Measurements from ENCODE around the gene ABCC4.

ABCC4 gene

DNA sequence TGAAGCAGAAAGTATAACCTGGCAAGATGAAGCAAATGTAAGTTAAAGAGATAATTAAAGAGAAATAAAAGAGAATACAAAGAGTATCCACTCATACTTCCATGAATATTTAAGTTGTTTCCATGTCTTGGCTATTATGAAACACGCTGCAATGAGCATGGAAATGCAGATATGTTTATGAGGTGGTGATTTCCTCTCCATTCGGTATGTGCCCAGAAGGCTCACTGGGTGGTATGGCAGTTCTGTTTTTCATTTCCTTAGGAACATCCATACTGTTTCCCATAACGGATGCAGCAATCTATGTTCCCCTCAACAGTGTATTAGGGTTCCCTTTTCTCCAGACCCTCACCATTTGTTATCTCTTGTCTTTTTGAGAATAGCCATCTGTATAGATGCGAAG, 316.3 kb downstream of the ABCC4 start:
- DNase-seq = no peak

DNA sequence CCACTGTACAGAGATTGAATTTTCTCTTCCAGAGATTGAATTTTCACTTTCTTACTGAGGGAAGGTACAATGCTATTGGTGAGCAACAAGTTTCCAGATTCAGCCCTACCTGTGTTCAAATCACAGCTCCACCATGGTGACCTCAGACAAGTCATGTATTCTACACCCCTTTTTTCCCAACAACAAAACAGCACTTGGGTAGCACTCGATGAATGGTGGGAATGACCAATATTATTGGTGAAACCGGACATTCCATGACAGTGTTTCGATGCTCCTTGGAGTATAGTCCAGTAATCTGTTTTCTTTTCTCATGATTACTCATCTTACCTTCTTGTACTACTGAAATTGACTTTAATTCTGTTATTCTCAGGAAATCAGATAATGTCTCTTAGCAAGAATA, 322.7 kb downstream of the ABCC4 start:
- DNase-seq = no peak

DNA sequence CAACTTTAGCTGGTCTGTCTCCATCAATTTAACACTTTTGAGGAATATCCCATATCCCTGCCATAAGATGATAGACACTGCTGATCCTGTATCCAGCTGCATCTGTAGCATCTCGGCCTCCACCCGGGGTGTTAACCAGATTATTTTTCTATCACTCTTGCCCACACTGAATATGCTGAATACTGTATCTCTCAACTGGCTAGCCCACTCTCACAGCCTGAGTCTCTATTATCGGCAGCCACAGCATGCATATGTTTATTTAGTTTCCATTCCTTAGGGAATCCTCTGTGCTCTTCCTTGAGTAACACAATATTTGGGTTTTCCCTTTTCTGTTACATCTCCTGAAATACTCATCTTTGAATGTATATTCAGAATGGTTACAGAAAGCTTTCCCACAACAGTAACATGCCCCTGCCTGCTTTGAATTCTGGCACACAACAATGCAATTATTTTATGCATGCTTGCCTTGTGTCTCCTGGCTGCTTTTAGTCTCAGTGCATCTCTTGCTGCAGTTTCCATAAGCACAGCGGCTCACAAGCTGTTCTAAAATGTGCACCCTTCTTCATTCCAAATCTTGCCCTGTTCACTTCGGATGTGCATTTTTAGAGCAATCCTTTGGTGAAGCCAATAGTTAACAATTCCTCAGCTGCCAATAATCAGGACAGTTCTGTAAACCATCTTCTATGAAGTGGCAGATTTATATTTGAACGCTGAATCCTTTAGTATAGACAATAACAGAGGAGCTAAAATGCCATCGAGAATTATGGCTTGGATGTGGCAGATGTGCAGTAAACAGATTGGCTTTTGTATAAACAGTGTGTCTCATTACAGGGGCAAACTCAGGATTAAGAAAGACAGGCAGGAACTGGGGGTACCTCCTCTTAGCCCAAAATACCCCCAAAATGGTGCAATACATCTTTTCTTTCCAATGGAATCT, 327.0 kb downstream of the ABCC4 start:
- no peak for DNase-seq

DNA sequence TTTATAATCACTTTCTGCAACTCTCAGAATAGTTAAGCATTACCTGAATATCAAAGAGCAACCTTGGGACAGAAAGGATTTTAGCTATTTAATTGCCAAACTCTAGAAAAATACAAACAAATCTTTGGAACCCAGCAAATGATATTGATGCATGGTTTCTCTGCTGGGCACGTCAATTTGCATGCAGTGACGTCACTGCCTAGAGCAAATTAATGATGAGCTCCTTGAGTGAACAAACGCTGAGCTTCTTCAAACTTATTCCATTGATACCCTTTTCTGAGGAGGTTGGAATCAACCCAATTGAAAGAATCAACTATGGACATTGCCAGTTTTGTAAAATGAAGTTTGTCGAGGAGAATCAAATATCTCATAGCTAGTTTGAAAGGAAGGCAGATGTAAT, 329.0 kb downstream of the ABCC4 start:
- DNase-seq = no peak
